Cardiac muscle cell (in vitro differentiated cells and primary cell): ENCODE data around the gene TMOD1. TPM values are rescaled to one million over a fixed set of nuclear protein-coding genes. Genes with fewer than 3 reads are reported as not detected.

Experiments used
- DNase-seq, 2 donors: peaks; one replicate each; pipeline versions ENCODE4 v3.0.0 to v3.0.0-alpha.2; 2010 to 2017; ENCODE audit warnings: low read depth in 1 of 2, low spot score in 1 of 2
- H3K27ac ChIP-seq: fragments of 200-600 bp; sonication (generic); 2 replicates; pipeline ENCODE4 v1.5.1; 2016
- H3K27me3 ChIP-seq: fragments of 200-600 bp; sonication (generic); 2 replicates; pipeline ENCODE4 v1.6.0; 2016; ENCODE audit warnings: control low read depth
- H3K36me3 ChIP-seq: fragments of 200-600 bp; sonication (generic); 2 replicates; pipeline ENCODE4 v1.5.1; 2016; ENCODE audit warnings: control low read depth
- H3K4me1 ChIP-seq: fragments of 200-600 bp; sonication (generic); 2 replicates; pipeline ENCODE4 v1.8.1; 2017; ENCODE audit warnings: low read depth, mild to moderate bottlenecking, mixed run types
- H3K4me3 ChIP-seq: fragments of 200-600 bp; sonication (generic); 2 replicates; pipeline ENCODE4 v1.5.1; 2016; ENCODE audit warnings: mild to moderate bottlenecking
- H3K9me3 ChIP-seq: fragments of 200-600 bp; sonication (generic); 2 replicates; pipeline ENCODE4 v1.5.1; 2017; ENCODE audit warnings: low read depth, mild to moderate bottlenecking, control low read depth
- polyA plus RNA-seq: library from polyadenylated mRNA; unstranded; fragments of >200 nt; fragmentation: Nextera tagmentation; extraction: Ambion mirVana; gene quantifications from 2 replicates; pipeline ENCODE4 v1.2.1, GENCODE V29; 2016
- total RNA-seq: library from RNA; depleted of rRNA; stranded (reverse); fragments of >200 nt; gene quantifications from 2 replicates; pipeline ENCODE4 v1.2.3, GENCODE V29; 2016
- TF ChIP-seq, protein P1 (sequence below): IDR thresholded peaks from 2 replicates; pipeline ENCODE4 v1.5.1; 2012; ENCODE audit warnings: low read depth, mild to moderate bottlenecking, low read length

Gene TMOD1
- total and polyA plus RNA-seq, 2 experiments from 2014 or later: 75.7 to 168 TPM

DNA sequence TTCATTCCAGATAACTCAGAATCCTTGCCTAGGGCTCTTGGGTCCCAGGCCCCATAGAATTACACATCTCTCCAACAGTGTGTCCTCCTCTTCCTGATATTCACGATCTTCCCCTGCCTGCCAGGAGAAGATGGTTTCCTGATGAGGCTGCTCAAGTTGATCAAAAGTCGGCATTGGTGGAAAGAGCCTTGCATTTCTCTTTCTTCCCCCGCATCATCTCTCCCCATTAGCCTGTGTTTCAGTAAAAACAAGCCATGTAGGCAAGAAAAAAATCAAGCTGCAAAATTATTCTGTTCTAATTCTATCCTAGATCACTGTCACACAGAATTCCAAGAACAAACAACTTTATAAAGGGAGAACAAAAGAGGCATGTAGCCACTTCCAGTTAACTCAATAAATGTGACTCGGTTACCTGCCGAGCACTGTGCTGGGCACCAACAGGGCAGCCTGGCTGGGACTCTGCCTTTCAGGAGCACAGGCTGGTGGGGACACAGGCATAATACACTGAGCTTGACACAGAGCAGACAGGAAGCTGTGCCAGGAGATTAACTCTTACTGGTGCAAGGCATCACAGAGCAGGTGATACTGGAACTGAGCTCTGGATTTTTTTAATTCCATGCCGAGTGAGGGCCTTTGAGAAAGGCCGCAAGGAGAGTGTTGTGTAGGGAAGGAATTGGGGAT is 25.6 kb downstream of the TMOD1 start:
- H3K36me3 ChIP-seq: peaks cover 16% of the 10 kb centered on the region
- TF ChIP-seq, protein P1, sequence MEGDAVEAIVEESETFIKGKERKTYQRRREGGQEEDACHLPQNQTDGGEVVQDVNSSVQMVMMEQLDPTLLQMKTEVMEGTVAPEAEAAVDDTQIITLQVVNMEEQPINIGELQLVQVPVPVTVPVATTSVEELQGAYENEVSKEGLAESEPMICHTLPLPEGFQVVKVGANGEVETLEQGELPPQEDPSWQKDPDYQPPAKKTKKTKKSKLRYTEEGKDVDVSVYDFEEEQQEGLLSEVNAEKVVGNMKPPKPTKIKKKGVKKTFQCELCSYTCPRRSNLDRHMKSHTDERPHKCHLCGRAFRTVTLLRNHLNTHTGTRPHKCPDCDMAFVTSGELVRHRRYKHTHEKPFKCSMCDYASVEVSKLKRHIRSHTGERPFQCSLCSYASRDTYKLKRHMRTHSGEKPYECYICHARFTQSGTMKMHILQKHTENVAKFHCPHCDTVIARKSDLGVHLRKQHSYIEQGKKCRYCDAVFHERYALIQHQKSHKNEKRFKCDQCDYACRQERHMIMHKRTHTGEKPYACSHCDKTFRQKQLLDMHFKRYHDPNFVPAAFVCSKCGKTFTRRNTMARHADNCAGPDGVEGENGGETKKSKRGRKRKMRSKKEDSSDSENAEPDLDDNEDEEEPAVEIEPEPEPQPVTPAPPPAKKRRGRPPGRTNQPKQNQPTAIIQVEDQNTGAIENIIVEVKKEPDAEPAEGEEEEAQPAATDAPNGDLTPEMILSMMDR: no peak
- DNase-seq: peak in 1 of 2 donors; percentile 41
- peaks cover 46% of the 10 kb centered on the region for H3K4me1 ChIP-seq
- H3K4me3 ChIP-seq: no peak overlapping the region
- H3K9me3 ChIP-seq: no peaks in the 10 kb centered on the region
- H3K27me3 ChIP-seq: no peaks in the 10 kb centered on the region
- peak overlapping the region; percentile 92 for H3K27ac ChIP-seq

DNA sequence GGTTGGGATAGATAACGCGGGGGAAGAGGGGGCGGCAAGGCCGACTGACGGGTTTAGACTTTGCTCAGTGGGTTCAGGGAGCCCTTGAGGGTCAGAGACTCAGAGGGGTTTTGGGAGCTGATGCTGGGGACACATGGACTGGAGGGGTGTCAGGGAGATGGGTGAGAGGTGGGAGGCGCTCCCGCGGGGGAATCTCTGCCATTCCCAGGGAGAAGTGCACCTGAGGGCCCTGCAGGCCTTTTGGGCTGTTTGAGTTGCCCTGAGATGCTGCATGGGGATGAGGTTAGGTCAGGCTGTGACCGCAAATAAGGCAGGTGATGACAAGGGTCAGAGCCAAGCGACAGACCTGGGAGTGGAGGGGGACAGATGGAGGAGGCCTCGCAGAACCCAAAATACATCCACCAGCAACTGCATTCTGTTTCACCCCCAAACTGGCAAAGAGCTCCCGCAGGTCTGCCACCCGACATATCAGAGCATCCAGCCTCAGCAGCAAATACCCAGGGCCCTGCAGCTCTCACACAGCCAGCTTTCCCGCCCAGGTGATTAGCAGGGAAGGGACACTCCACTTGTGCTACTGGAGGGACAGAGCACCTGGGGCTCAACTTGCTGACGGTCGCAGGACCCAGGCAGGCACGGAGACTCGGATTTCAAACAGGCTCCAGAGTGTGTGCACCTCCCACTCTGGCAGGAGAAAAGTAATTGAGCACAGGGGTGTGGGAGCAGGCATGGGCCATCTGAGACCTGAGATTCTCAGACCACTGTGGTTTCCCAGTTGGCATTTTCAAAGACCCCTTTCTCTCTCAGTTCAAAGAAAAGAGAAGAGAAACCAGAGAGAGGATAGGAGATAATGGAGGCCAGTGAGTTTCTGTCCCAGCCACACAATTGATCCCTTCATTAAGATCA is 26.4 kb downstream of the TMOD1 start:
- H3K27me3 ChIP-seq: no peaks in the 10 kb centered on the region
- H3K4me3 ChIP-seq: no peak overlapping the region
- H3K36me3 ChIP-seq: peaks cover 16% of the 10 kb centered on the region
- peaks cover 48% of the 10 kb centered on the region for H3K4me1 ChIP-seq
- peak overlapping the region; percentile 92 for H3K27ac ChIP-seq
- TF ChIP-seq, protein P1: no peak
- H3K9me3 ChIP-seq: no peaks in the 10 kb centered on the region
- DNase-seq: peak in 1 of 2 donors; percentile 50

DNA sequence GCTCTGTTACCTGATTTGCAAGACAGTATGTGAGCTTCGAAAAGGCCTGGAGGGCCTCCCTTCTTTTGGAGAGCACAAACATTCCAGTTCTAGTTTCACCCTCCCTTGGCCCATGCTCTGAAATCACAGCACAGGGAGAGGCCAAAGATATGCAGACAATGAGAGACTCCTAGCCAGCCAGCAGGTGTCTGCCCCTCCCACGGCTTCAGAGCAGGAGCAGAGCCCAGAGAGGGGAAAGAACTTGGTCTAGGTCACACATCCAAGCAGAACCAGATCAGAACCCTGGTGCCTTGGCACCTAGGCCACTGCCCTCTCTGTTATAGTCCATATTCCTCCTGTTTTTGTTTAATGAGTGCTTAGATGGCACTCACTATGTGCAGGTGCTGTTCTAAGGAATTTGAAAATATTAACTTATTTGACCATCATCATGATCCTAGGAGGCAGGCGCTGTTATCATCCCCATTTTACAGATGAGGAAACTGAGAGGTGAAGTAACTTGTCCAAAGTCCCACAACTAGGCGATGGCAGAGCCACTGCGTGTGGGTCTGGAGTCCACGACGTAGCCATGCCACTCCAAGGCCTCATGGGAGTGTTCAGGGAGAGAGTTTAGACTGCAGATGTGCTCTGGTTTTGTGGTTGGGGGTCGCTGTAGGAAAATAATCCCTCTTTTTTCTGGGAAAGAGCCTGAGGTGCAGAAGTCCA is 27.2 kb downstream of the TMOD1 start:
- Histone ChIP-seq H3K4me3 (no peak overlapping the region), H3K9me3 (no peaks in the 10 kb centered on the region), H3K27me3 (no peaks in the 10 kb centered on the region), H3K4me1 (peaks cover 48% of the 10 kb centered on the region), H3K27ac (peak overlapping the region; percentile 92), H3K36me3 (peaks cover 16% of the 10 kb centered on the region)
- DNase-seq: peak in 1 of 2 donors; percentile 60
- TF ChIP-seq, protein P1: no peak

DNA sequence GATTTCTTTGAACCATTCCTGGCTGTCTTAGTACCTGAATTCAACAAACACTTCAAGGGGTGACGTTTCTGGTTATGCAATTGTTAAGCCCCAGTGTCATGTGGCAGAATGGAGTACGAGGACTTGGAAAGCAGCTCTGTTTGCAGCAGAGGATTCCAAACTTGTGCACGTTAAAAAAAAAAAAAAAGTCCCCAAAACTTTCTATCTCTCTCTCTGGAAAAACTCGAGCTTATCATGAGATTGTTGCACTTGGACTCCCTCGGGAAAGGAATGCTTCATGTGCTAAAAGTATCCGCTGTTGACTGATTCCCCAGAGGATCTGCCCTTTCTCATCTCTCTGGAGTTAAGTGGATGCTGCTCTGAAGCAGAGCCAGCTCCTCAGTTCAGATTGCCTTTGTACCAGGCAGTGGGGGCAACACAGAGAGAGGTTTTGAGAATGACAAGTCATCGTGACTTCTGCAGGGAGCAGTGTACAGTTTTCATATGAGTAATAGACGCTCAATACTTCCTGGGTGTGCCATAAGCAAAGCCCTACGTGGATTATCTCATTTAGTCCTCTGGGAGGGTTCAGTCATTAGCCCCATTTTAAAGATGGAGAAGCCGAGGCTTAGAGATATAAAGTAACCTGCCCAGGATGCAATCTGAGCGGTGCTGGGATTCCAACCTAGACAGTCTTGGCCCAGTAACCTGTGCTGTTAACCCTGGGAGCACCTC is 28.1 kb downstream of the TMOD1 start:
- Histone ChIP-seq H3K9me3 (no peaks in the 10 kb centered on the region), H3K36me3 (peaks cover 14% of the 10 kb centered on the region), H3K27ac (peak overlapping the region; percentile 92), H3K4me3 (no peak overlapping the region), H3K4me1 (peaks cover 48% of the 10 kb centered on the region), H3K27me3 (no peaks in the 10 kb centered on the region)
- DNase-seq: peak; percentile 23 to 93
- TF ChIP-seq, protein P1: no peak

DNA sequence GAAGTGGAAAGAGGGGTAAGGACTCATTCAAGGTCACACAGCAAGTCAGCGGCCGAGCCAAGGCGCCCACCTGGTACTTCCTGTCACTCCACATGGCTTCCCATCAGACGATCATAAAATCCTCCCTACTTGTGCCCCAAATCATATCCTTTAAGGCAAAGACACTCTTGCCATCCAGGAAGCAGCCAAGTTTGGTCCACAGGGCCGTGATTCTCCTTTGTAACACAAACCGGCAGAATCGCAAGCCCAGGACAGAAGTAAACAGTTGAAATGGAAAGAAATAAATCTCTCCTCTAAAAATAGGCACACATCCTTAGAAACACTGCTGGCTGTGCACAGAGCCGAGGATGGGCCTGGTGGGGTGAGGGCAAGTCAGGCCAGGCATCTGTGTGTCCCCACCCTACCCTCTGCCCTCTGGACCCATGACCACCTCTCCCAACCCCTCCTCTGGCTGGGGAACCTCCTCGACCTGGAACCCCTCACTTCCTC is 30.5 kb downstream of the TMOD1 start:
- no peak for DNase-seq
- Histone ChIP-seq H3K36me3 (peaks cover 5% of the 10 kb centered on the region), H3K27me3 (no peaks in the 10 kb centered on the region), H3K4me1 (peaks cover 42% of the 10 kb centered on the region), H3K27ac (peak overlapping the region; percentile 85), H3K9me3 (no peaks in the 10 kb centered on the region), H3K4me3 (no peak overlapping the region)
- TF ChIP-seq, protein P1: no peak
